ENCODE results near the gene RALGPS2.

- TF ChIP-seq CTCF (IDR thresholded peaks at IDR 0.05) (no peak), EP300 (IDR thresholded peaks at IDR 0.05) (no peak), POLR2AphosphoS5 (IDR thresholded peaks at IDR 0.05) (no peak), POLR2A (IDR thresholded peaks at IDR 0.05) (no peak)
Measured at GRCh38 chr1:178870221-178870620, 145.2 kb downstream of the RALGPS2 start.
